ENCODE measurements around the gene SLC13A2. TPM values are rescaled to one million over a fixed set of nuclear protein-coding genes. Genes with fewer than 3 reads are reported as not detected.

SLC13A2 gene
- total RNA-seq, 4 donors from 2014 or later = not detected

GRCh38 chr17:28533091-28533807 lies 59.8 kb downstream of the SLC13A2 start:
- H3K4me3 ChIP-seq = no peak overlapping the region
- H3K36me3 ChIP-seq = no peaks in the 10 kb centered on the region
- no peaks in the 10 kb centered on the region for H3K9me3 ChIP-seq
- no peak for TF ChIP-seq CTCF (IDR thresholded peaks at IDR 0.05)
- no peak for TF ChIP-seq POLR2A (IDR thresholded peaks at IDR 0.05)
- no peaks in the 10 kb centered on the region for H3K27me3 ChIP-seq
- H3K27ac ChIP-seq = no peak overlapping the region
- no peaks in the 10 kb centered on the region for H3K4me1 ChIP-seq
- no peak for DNase-seq
- intact Hi-C loops (cut with DNase I; ENCODE audit: low total_unique reads) = no loop called here

DNA sequence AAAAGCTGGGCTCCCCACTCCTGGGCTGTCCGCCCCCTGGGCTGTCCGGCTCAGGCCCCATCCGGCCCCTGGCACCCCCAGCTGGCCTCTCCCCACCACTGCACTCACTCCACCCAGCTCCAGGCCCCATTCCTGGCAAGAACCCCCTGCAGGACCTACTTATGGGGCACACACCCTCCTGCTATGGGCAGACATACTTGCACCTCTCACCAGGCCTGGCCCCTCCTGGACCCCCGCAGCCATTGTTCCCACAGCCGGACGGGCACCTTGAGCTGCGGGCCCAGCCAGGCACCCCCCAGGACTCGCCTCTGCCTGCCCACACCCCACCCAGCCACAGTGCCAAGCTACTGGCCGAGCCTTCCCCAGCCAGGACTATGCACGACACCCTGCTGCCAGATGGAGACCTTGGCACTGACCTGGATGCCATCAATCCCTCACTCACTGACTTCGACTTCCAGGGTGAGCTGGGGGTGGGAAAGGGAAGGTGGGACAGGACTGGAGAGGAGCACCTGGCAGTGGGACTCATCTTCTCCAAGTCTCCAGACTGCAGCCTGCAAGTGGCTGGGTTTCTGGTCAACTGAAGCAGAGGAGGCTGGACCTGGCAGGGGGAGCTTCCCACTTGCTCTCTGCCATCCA lies 61.4 kb downstream of the SLC13A2 start:
- Histone ChIP-seq H3K9me3 (no peaks in the 10 kb centered on the region), H3K27ac (no peak overlapping the region), H3K4me1 (no peaks in the 10 kb centered on the region), H3K4me3 (no peak overlapping the region), H3K36me3 (no peaks in the 10 kb centered on the region), H3K27me3 (no peaks in the 10 kb centered on the region)
- TF ChIP-seq POLR2A (IDR thresholded peaks at IDR 0.05) (no peak), CTCF (IDR thresholded peaks at IDR 0.05) (no peak)
- intact Hi-C loops (cut with DNase I; ENCODE audit: low total_unique reads) = no loop called here
- DNase-seq = no peak

GRCh38 chr17:28536532-28537218 lies 63.2 kb downstream of the SLC13A2 start:
- Histone ChIP-seq H3K36me3 (no peaks in the 10 kb centered on the region), H3K27ac (no peak overlapping the region), H3K4me1 (no peaks in the 10 kb centered on the region), H3K4me3 (no peak overlapping the region), H3K27me3 (no peaks in the 10 kb centered on the region), H3K9me3 (no peaks in the 10 kb centered on the region)
- intact Hi-C loops (cut with DNase I; ENCODE audit: low total_unique reads) = no loop called here
- DNase-seq = no peak
- TF ChIP-seq POLR2A (IDR thresholded peaks at IDR 0.05) = no peak
- no peak for TF ChIP-seq CTCF (IDR thresholded peaks at IDR 0.05)

DNA sequence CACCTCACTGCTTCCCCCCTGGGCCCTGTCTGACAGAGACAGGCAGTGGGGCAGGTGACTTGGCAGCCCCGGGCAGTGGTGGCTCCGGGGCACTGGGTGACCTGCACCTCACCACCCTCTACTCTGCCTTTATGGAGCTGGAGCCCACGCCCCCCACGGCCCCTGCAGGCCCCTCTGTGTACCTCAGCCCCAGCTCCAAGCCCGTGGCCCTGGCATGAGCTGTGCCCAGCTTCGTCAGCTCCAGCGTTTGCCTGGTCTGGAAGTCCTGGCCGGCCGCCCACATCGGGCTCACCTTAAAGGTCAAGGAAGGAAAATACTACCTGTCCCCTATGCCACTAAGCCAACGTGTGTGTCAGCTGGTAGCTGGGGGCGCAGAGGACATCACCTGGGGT lies 63.8 kb downstream of the SLC13A2 start:
- no peak for TF ChIP-seq CTCF (IDR thresholded peaks at IDR 0.05)
- no peak for TF ChIP-seq POLR2A (IDR thresholded peaks at IDR 0.05)
- no peaks in the 10 kb centered on the region for H3K27me3 ChIP-seq
- intact Hi-C loops (cut with DNase I; ENCODE audit: low total_unique reads) = no loop called here
- H3K4me1 ChIP-seq = no peaks in the 10 kb centered on the region
- no peak for DNase-seq
- no peak overlapping the region for H3K4me3 ChIP-seq
- no peaks in the 10 kb centered on the region for H3K36me3 ChIP-seq
- no peaks in the 10 kb centered on the region for H3K9me3 ChIP-seq
- no peak overlapping the region for H3K27ac ChIP-seq

DNA sequence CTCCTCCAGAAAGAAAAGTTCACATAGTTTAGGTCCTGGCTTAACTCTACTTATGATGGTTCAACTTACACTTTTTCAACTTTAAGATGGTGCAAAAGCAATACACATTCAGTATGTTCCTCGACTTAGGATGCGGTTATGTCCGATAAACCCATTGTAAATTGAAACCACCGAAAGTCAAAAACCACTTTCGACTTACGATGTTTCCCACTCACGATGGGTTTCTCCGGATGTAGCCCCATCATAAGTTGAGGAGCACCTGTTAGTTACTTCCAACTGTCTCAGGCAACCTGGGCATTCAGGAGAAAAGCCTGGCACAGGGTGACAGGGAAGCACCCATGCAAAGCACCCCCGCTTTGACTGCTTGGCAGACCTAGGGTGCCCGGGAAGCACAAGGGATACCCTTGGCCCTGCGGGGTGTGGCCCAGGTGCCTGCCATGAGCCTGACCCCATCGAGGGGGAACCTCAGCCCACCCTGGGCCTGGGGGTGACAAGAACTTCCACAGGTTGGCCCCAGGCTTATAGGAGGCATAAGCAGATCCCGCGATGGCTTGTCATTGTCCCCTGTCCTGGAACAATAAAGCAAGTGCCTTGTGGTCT lies 65.0 kb downstream of the SLC13A2 start:
- no peak for TF ChIP-seq CTCF (IDR thresholded peaks at IDR 0.05)
- no peak for TF ChIP-seq POLR2A (IDR thresholded peaks at IDR 0.05)
- H3K4me3 ChIP-seq = no peak overlapping the region
- intact Hi-C loops (cut with DNase I; ENCODE audit: low total_unique reads) = no loop called here
- H3K36me3 ChIP-seq = no peaks in the 10 kb centered on the region
- H3K4me1 ChIP-seq = no peaks in the 10 kb centered on the region
- no peaks in the 10 kb centered on the region for H3K9me3 ChIP-seq
- H3K27ac ChIP-seq = no peak overlapping the region
- no peaks in the 10 kb centered on the region for H3K27me3 ChIP-seq
- DNase-seq = no peak

Measured in uterus (tissue), 4 donors.